Hematopoietic multipotent progenitor cell treated with erythropoietin and hydrocortisone succinate and interleukin-3 and kit ligand, for 6 days (in vitro differentiated cells): Measurements from ENCODE around the gene PXK.
"Not testable (repeated sequence)": the region's sequence is repeated elsewhere in the genome, so short reads cannot be mapped to it uniquely, and the experiment has no call there.

ENCODE experiments used
- DNase-seq: peaks from one replicate; pipeline ENCODE4 v3.0.0-alpha.2; 2015

The PXK gene

DNA sequence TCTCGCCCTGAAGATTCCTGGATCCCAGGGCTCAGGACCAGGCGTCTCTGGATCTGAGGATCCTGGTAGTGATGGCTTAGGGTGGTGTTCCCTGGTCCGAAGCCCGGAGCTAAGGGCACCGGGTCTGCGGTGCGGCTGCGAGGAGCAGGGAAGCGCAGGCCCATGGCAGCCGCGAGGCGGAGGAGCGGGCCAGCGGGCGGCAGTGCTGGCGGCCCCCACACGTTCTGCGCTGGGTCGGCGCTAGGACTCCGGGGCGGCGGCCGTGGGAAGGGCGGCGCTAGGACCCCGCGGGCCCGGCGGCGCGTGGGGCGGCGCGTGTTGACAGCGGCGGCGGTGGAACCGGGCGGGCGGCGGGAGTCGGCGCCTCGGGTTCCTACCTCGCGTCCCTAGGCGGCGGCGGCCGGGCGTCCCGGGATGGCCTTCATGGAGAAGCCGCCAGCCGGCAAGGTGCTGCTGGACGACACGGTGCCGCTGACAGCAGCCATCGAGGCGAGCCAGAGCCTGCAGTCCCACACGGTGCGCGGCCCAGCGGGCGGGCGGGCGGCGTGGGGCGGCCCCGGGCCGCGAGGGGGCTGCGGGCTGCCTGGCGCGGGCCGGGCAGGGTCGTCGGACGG is at the start of gene PXK:
Gene PXK, plus strand, starts transcription at position 318 of the 614 bp plus-strand sequence. Its CDS starts 97 bp downstream, at position 415.
- DNase-seq = peak; percentile 87

- DNase-seq = no peak
Observed at GRCh38 chr3:58285334-58285733, 47.4 kb upstream of the PXK start.

GRCh38 chr3:58287354-58287753 is 45.3 kb upstream of the PXK start:
- no peak for DNase-seq

- DNase-seq = peak; percentile 25
Observed at GRCh38 chr3:58288011-58288728, 44.5 kb upstream of the PXK start.

DNA sequence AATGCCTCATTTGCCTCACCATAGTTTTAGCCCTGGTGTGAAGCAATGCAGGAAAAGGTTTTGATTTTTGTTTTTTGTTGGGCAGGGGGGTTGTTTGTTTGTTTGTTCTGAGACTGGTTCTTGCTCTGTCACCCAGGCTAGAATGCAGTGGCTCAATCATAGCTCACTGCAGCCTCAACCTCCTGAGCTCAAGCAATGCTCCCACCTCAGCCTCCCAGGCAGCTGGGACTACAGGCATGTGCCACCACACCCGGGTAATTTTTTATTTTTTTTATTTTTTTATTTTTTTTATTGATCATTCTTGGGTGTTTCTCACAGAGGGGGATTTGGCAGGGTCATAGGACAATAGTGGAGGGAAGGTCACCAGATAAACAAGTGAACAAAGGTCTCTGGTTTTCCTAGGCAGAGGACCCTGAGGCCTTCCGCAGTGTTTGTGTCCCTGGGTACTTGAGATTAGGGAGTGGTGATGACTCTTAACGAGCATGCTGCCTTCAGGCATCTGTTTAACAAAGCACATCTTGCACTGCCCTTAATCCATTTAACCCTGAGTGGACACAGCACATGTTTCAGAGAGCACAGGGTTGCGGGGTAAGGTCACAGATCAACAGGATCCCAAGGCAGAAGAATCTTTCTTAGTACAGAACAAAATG is 43.6 kb upstream of the PXK start:
- not testable (repeated sequence) for DNase-seq

DNA sequence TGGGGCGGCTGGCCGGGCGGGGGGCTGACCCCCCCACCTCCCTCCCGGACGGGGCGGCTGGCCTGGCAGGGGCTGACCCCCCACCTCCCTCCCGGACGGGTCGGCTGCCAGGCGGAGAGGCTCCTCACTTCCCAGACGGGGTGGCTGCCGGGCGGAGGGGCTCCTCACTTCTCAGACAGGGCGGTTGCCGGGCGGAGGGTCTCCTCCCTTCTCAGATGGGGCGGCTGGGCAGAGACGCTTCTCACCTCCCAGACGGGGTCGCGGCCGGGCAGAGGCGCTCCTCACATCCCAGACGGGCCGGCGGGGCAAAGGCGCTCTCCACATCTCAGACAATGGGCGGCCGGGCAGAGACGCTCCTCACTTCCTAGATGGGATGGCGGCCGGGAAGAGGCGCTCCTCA is 42.2 kb upstream of the PXK start:
- not testable (repeated sequence) for DNase-seq

DNA sequence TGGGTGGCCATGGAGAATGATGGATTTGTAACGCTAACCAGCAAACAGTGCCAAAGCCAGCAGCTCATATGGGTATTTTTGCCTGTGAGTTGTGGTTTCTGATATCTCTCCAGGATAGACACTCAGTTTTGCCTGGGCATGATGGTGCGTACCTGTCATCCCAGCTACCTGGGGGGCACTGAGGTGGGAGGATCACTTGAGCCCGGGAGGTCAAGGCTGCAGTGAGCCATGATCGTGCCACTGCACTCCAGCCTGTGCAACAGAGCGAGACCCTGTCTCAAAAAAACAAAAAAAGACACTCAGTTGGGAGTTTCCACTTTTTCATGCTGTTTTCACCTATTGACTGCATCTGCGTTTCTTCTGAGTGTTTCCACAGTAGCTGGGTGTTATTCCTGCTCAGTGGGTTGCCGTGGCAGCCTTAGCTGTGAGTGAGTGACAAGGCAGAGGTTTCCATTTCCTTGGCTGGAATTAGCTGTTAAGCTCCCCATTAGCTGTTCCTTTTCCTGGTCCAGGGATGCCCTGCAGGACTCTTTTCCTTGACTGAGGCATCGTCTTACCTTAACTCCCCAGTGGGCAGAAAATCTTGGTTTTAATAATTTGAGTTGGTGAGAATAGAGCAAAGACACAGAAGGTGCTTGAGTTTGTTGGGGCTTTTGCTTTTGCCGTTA is 40.9 kb upstream of the PXK start:
- DNase-seq = no peak

- DNase-seq = no peak
Observed at GRCh38 chr3:58292866-58293265, 39.8 kb upstream of the PXK start.

DNA sequence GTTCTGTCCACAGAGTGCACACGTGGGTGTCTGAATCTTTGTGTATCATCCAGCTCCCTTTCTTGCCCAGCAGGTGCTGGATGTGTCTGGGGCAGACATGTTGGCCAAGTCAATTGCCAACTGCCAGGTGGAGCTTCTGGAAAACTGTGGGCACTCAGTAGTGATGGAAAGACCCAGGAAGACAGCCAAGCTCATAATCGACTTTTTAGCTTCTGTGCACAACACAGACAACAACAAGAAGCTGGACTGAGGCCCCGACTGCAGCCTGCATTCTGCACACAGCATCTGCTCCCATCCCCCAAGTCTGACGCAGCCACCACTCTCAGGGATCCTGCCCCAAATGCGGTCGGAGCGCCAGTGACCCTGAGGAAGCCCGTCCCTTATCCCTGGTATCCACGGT is 39.2 kb upstream of the PXK start:
- DNase-seq = no peak

GRCh38 chr3:58296269-58296668 is 36.4 kb upstream of the PXK start:
- DNase-seq = no peak

DNA sequence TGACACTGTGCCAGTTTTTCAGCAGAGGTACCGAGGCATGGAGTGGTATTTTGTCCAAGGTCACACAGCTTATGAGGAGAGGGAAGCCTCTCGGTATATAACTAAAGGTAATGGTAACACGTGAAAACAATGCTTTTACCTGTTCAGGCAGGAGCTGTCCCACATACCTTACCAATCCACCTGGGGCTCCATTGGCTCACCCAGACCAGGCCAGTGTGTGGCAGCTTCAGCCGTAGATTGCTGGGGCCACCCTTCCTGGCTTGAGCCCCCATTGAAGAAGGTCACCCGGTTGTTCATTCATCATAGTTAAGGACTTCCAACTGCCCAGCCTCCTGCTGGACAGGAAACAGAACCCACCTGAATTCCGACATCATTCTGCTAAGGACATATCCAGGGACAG is 35.8 kb upstream of the PXK start:
- DNase-seq = no peak

- no peak for DNase-seq
Observed at GRCh38 chr3:58298190-58298589, 34.5 kb upstream of the PXK start.

GRCh38 chr3:58299075-58299474 is 33.6 kb upstream of the PXK start:
- DNase-seq = no peak

DNA sequence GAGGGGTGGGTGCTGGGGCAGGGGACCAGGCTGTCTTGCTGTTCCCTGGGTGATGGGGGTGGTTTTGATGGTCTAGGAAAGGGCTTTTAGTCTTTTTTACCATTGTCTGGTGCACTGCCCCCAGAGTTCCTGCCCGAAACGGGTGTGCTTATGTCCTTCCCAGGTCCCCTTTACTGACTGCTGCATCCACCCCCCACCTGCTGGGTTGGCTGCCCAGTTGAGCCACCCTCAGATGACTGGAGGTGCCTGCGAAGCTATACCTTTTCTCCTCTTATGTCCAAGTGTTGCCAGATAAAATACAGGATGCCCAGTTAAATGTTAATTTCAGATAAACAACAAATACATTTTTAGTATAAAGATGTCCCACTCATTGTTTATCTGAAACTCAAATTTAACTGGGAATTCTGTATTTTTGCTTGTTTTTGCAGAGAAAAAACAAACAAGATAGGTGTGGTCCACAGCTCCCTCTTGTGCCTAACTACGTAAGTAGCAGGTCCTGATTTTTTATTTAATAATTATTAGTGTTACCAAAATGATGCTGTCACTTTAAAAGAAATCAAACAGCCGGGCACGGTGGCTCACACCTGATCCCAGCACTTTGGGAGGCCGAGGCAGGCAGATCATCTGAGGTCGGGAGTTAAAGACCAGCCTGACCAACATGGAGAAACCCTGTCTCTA is 32.7 kb upstream of the PXK start:
- DNase-seq = peak; percentile 54

DNA sequence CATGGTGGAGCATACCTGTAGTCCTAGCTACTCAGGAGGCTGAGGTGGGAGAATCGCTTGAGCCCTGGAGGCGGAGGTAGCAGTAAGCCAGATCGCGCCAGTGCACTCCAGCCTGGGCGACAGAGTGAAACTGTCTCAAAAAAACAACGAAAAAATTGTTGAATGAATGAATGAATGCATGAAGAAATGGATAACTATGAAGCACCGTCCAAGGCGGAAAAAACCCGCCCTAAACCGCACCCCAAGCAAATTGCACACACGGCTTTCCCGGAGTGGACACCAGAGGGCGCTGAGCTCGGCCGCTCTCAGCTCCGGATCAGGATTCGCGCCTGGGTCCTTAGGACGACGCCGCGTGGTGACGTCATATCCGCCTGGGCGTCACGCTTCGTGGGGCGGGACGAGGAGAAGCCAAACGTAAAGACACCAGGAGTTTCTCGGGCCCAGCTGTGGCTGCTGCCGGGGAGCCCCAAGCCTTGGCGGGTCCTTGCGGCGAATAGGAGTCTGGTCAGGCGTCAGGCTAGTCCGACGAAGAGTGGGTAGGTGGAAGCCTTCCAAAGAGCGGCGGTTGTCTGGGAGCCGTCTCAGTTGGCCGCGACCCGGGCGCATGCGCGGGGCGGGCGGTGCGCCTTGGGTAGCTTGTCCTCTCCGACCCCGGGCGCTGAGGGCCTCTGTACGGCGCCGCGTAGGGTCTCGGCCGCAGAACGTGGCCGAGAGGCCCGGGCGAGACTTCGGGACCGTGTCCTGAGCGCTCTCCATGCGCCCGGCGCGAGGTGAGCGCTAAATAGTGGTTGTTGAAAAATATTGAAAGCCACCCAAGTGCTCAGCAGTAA is 26.6 kb upstream of the PXK start, which contains the start of the genes HTD2 and RPP14:
Gene HTD2, plus strand, starts transcription at position 639 of the 830 bp plus-strand sequence. CDS start 11,094 bp downstream, outside the sequence.
Gene RPP14, plus strand, starts transcription at position 364 of the 830 bp plus-strand sequence. CDS start 4,085 bp downstream, outside the sequence.
- DNase-seq = peak; percentile 99

GRCh38 chr3:58307639-58308215 is 25.0 kb upstream of the PXK start:
- DNase-seq = peak; percentile 90

GRCh38 chr3:58308728-58309127 is 24.0 kb upstream of the PXK start:
- peak; percentile 41 for DNase-seq

GRCh38 chr3:58317811-58318210 is 14.9 kb upstream of the PXK start:
- no peak for DNase-seq

DNA sequence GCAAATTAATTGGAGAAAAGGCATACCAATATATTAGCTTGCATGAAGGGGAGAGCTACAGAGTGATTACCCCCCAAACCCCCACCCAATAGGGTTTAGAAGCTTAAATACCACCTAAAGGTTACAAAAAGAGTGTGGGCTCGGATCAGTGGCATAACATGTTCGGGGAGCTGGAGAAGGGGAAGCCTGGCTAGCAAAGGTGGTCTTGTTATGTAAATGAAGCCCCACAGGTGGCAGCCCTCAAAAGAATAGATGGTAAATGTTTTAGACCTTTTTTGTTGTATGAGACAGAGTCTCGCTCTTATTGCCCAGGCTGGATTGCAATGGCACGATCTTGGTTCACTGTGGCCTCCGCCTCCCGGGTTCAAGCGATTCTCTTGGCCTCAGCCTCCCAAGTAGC is 10.9 kb upstream of the PXK start:
- no peak for DNase-seq

DNA sequence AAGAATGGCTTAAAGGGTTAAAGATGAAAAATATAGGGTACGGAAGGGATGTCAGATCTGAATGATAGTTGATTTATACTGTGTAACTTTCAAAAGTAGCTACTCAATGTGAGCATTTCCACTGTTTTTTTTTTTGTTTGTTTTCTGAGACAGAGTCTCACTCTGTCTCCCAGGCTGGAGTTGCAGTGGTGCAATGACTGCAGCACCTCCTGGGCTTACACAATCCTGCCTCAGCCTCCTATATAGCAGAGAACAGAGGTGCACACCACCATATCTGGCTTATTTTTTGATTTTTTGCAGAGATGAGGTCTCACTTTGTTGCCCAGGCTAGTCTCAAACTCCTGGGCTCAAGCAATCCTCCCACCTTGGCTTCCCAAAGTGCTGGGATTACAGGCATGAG is 9.9 kb upstream of the PXK start:
- DNase-seq = no peak
